Measurements from ENCODE around the gene DNAJB12. TPM values are rescaled to one million over a fixed set of nuclear protein-coding genes. Genes with fewer than 3 reads are reported as not detected.

Gene DNAJB12
- total and polyA plus RNA-seq, 2 donors from 2014 or later = 32.0 to 37.7 TPM

- Histone ChIP-seq H3K9ac (ENCODE audit: low read length in 3 of 3) (no peak overlapping the region), H3K27me3 (ENCODE audit: control insufficient read depth, insufficient read depth, low read length) (no peaks in the 10 kb centered on the region), H3K9me3 (ENCODE audit: control insufficient read depth in 2 of 3, insufficient read depth in 1 of 3, low read length in 3 of 3) (no peaks in the 10 kb centered on the region), H3K4me3 (ENCODE audit: low read length in 3 of 3) (no peak overlapping the region), H3K4me1 (ENCODE audit: control insufficient read depth in 2 of 3, insufficient read depth in 2 of 3, low read depth in 1 of 3, low read length in 3 of 3) (no peaks in the 10 kb centered on the region), H3K36me3 (ENCODE audit: control insufficient read depth in 2 of 3, insufficient read depth in 3 of 3, low read length in 3 of 3) (peaks cover 0 to 4% (median 3%) of the 10 kb centered on the region in 3 donors), H3K27ac (ENCODE audit: low read depth in 2 of 2, low read length in 2 of 2) (no peak overlapping the region)
- intact Hi-C loops (cut with DNase I) = no loop called here
- TF ChIP-seq CTCF (IDR thresholded peaks at IDR 0.05; ENCODE audit: borderline replicate concordance, extremely low read depth, insufficient read depth) = no peak
- DNase-seq = no peak
- FAIRE-seq = no peak
Observed at GRCh38 chr10:72390764-72391163, 36.0 kb upstream of the DNAJB12 start.

DNA sequence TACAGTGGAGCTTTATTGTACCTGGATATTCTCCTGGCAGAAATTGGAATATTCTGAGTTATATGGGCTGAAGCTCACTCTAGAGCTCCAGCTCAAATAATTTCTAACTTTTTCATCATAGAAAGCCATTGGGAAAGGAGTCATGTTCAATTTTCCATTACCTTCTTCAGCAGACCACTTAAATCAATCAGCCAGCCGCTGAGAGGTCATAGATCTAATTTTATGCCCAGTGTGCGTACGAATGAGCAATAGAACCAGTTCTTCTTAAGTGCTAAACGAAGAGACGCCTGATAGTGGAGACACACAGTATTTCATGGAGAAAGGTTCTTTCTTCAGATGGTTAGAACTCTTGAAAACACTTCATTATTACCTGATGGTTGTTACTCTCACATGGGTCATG is 35.0 kb upstream of the DNAJB12 start:
- FAIRE-seq = no peak
- intact Hi-C loops (cut with DNase I) = no loop called here

GRCh38 chr10:72389014-72389413 is 34.3 kb upstream of the DNAJB12 start:
- no peaks in the 10 kb centered on the region for H3K27me3 ChIP-seq (ENCODE audit: control insufficient read depth, insufficient read depth, low read length)
- TF ChIP-seq CTCF (IDR thresholded peaks at IDR 0.05; ENCODE audit: borderline replicate concordance, extremely low read depth, insufficient read depth) = no peak
- FAIRE-seq (no peak), DNase-seq (no peak)
- H3K27ac ChIP-seq (ENCODE audit: low read depth in 2 of 2, low read length in 2 of 2) = no peak overlapping the region
- intact Hi-C loops (cut with DNase I) = no loop called here
- no peak overlapping the region for H3K4me3 ChIP-seq (ENCODE audit: low read length in 3 of 3)
- no peak overlapping the region for H3K9ac ChIP-seq (ENCODE audit: low read length in 3 of 3)
- H3K9me3 ChIP-seq (ENCODE audit: control insufficient read depth in 2 of 3, insufficient read depth in 1 of 3, low read length in 3 of 3) = no peaks in the 10 kb centered on the region
- peaks cover 0 to 4% (median 3%) of the 10 kb centered on the region in 3 donors for H3K36me3 ChIP-seq (ENCODE audit: control insufficient read depth in 2 of 3, insufficient read depth in 3 of 3, low read length in 3 of 3)
- no peaks in the 10 kb centered on the region for H3K4me1 ChIP-seq (ENCODE audit: control insufficient read depth in 2 of 3, insufficient read depth in 2 of 3, low read depth in 1 of 3, low read length in 3 of 3)

More for the DNA sequence above, 35.0 kb upstream of the DNAJB12 start:
- Histone ChIP-seq H3K9me3 (ENCODE audit: control insufficient read depth in 2 of 3, insufficient read depth in 1 of 3, low read length in 3 of 3) (no peaks in the 10 kb centered on the region), H3K27ac (ENCODE audit: low read depth in 2 of 2, low read length in 2 of 2) (no peak overlapping the region), H3K9ac (ENCODE audit: low read length in 3 of 3) (no peak overlapping the region), H3K4me3 (ENCODE audit: low read length in 3 of 3) (no peak overlapping the region), H3K36me3 (ENCODE audit: control insufficient read depth in 2 of 3, insufficient read depth in 3 of 3, low read length in 3 of 3) (peaks cover 0 to 4% (median 3%) of the 10 kb centered on the region in 3 donors), H3K4me1 (ENCODE audit: control insufficient read depth in 2 of 3, insufficient read depth in 2 of 3, low read depth in 1 of 3, low read length in 3 of 3) (no peaks in the 10 kb centered on the region), H3K27me3 (ENCODE audit: control insufficient read depth, insufficient read depth, low read length) (no peaks in the 10 kb centered on the region)
- no peak for TF ChIP-seq CTCF (IDR thresholded peaks at IDR 0.05; ENCODE audit: borderline replicate concordance, extremely low read depth, insufficient read depth)
- DNase-seq = no peak

- H3K9me3 ChIP-seq (ENCODE audit: control insufficient read depth in 2 of 3, insufficient read depth in 1 of 3, low read length in 3 of 3) = no peaks in the 10 kb centered on the region
- no peak overlapping the region for H3K4me3 ChIP-seq (ENCODE audit: low read length in 3 of 3)
- intact Hi-C loops (cut with DNase I) = no loop called here
- no peaks in the 10 kb centered on the region for H3K27me3 ChIP-seq (ENCODE audit: control insufficient read depth, insufficient read depth, low read length)
- H3K27ac ChIP-seq (ENCODE audit: low read depth in 2 of 2, low read length in 2 of 2) = no peak overlapping the region
- peaks cover 0 to 4% (median 0%) of the 10 kb centered on the region in 3 donors for H3K36me3 ChIP-seq (ENCODE audit: control insufficient read depth in 2 of 3, insufficient read depth in 3 of 3, low read length in 3 of 3)
- no peaks in the 10 kb centered on the region for H3K4me1 ChIP-seq (ENCODE audit: control insufficient read depth in 2 of 3, insufficient read depth in 2 of 3, low read depth in 1 of 3, low read length in 3 of 3)
- TF ChIP-seq CTCF (IDR thresholded peaks at IDR 0.05; ENCODE audit: borderline replicate concordance, extremely low read depth, insufficient read depth) = no peak
- no peak for DNase-seq
- H3K9ac ChIP-seq (ENCODE audit: low read length in 3 of 3) = no peak overlapping the region
- no peak for FAIRE-seq
Observed at GRCh38 chr10:72388062-72388461, 33.3 kb upstream of the DNAJB12 start.

Measured in kidney (tissue), 14 donors.